Liver (tissue), 3 donors: ENCODE results near the gene OGA.

Source experiments
- CTCF ChIP-seq: fragments of 150-350 bp; IDR thresholded peaks from 2 replicates; pipeline ENCODE4 v1.5.1; 2017; ENCODE audit warnings: improper control_type of control experiment, low read depth, low read length; ENCODE audit not compliant: missing input control
- FOXA1 ChIP-seq: IDR thresholded peaks from 2 replicates; pipeline ENCODE4 v1.6.1; 2016; ENCODE audit warnings: antibody characterized with exemption
- GABPA ChIP-seq, 2 donors: IDR thresholded peaks in 1 of 2; conservative IDR thresholded peaks in 1 of 2; 2 replicates each; pipeline ENCODE4 v1.6.1; 2016; ENCODE audit warnings: antibody characterized with exemption in 2 of 2, mild to moderate bottlenecking in 1 of 2, moderate library complexity in 1 of 2
- HNF4G ChIP-seq: IDR thresholded peaks from 2 replicates; pipeline ENCODE4 v1.6.1; 2016; ENCODE audit warnings: antibody characterized with exemption
- JUND ChIP-seq, 2 donors: IDR thresholded peaks; 2 replicates each; pipeline ENCODE4 v1.6.1; 2016; ENCODE audit warnings: antibody characterized with exemption in 2 of 2
- MAX ChIP-seq: IDR thresholded peaks from 2 replicates; pipeline ENCODE4 v1.6.1; 2016; ENCODE audit warnings: antibody characterized with exemption
- NR2F2 ChIP-seq: IDR thresholded peaks from 2 replicates; pipeline ENCODE4 v1.6.1; 2016; ENCODE audit warnings: antibody characterized with exemption
- RAD21 ChIP-seq, 2 donors: IDR thresholded peaks; 2 replicates each; pipeline ENCODE4 v1.6.1; 2016; ENCODE audit warnings: antibody characterized with exemption in 2 of 2, mild to moderate bottlenecking in 2 of 2
- RXRA ChIP-seq, 2 donors: IDR thresholded peaks; 2 replicates each; pipeline ENCODE4 v1.6.1; 2017 to 2018; ENCODE audit warnings: antibody characterized with exemption in 2 of 2, mild to moderate bottlenecking in 1 of 2
- SP1 ChIP-seq: IDR thresholded peaks from 2 replicates; pipeline ENCODE4 v1.6.1; 2018; ENCODE audit warnings: antibody characterized with exemption, mild to moderate bottlenecking
- TAF1 ChIP-seq: conservative IDR thresholded peaks from 2 replicates; pipeline ENCODE4 v1.6.1; 2016; ENCODE audit warnings: antibody characterized with exemption, mild to moderate bottlenecking
- YY1 ChIP-seq: IDR thresholded peaks from 2 replicates; pipeline ENCODE4 v1.6.1; 2016; ENCODE audit warnings: antibody characterized with exemption, mild to moderate bottlenecking
- ZBTB33 ChIP-seq: IDR thresholded peaks from 2 replicates; pipeline ENCODE4 v1.6.1; 2016; ENCODE audit warnings: antibody characterized with exemption
- TF ChIP-seq, protein P1 (sequence below): IDR thresholded peaks from 2 replicates; pipeline ENCODE4 v1.6.1; 2016; ENCODE audit warnings: antibody characterized with exemption, mild to moderate bottlenecking
- donor health status: healthy.
- donor health status: healthy.

DNA sequence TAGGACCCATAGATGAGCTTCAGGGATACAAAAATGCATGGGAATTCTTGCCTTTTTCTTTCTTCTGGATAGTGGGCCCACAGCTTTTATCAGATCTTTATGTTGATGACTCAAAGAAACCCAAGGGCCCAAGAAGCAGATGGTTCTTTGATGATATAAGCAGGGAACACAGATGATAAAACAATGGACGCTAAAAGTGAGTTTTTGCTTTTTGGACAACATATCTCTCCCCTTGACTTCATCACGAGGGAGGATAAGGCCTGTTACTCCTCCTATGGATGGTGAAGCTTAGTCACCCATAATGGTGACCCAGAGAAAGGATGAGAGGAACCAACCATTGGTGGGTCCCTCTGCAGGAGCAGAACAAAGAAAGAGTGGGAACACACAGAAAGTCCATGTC, 6.5 kb upstream of the OGA start:
- TF ChIP-seq CTCF (no peak), JUND (IDR thresholded peaks at IDR 0.05) (no peak), NR2F2 (no peak), RXRA (IDR thresholded peaks at IDR 0.05) (no peak), GABPA (IDR thresholded peaks at IDR 0.05 in 1 of 2, conservative IDR thresholded peaks at IDR 0.05 in 1 of 2) (no peak), ZBTB33 (no peak), RAD21 (IDR thresholded peaks at IDR 0.05) (no peak), FOXA1 (no peak), YY1 (no peak), MAX (no peak), TAF1 (no peak), HNF4G (no peak), SP1 (no peak)
- TF ChIP-seq, protein P1, sequence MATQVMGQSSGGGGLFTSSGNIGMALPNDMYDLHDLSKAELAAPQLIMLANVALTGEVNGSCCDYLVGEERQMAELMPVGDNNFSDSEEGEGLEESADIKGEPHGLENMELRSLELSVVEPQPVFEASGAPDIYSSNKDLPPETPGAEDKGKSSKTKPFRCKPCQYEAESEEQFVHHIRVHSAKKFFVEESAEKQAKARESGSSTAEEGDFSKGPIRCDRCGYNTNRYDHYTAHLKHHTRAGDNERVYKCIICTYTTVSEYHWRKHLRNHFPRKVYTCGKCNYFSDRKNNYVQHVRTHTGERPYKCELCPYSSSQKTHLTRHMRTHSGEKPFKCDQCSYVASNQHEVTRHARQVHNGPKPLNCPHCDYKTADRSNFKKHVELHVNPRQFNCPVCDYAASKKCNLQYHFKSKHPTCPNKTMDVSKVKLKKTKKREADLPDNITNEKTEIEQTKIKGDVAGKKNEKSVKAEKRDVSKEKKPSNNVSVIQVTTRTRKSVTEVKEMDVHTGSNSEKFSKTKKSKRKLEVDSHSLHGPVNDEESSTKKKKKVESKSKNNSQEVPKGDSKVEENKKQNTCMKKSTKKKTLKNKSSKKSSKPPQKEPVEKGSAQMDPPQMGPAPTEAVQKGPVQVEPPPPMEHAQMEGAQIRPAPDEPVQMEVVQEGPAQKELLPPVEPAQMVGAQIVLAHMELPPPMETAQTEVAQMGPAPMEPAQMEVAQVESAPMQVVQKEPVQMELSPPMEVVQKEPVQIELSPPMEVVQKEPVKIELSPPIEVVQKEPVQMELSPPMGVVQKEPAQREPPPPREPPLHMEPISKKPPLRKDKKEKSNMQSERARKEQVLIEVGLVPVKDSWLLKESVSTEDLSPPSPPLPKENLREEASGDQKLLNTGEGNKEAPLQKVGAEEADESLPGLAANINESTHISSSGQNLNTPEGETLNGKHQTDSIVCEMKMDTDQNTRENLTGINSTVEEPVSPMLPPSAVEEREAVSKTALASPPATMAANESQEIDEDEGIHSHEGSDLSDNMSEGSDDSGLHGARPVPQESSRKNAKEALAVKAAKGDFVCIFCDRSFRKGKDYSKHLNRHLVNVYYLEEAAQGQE = no peak
